K562 (cell line): ENCODE results near the gene CSTF1. TPM values are rescaled to one million over a fixed set of nuclear protein-coding genes. Genes with fewer than 3 reads are reported as not detected.

ENCODE experiments used
- CBFA2T3 ChIP-seq: fragments of 450-650 bp; IDR thresholded peaks from 2 replicates; pipeline ENCODE4 v1.6.1; 2017
- CSDE1 ChIP-seq, 2 experiments: fragments of 450-650 bp; IDR thresholded peaks; 2 replicates each; pipeline ENCODE4 v1.6.1; 2016; ENCODE audit warnings: mild to moderate bottlenecking in 1 of 2
- CXXC5 ChIP-seq: fragments of 250-450 bp; sonication (Bioruptor Pico); IDR thresholded peaks from 2 replicates; pipeline ENCODE4 v1.8.0; 2022; ENCODE audit warnings: inconsistent platforms, mild to moderate bottlenecking, moderate library complexity
- ETV5 ChIP-seq: sonication (generic); formaldehyde crosslinking; IDR thresholded peaks from 2 replicates; pipeline ENCODE4 v1.4.0; 2020; ENCODE audit warnings: low read depth, mild to moderate bottlenecking, missing genetic modification reagents
- MAFK ChIP-seq: IDR thresholded peaks from 2 replicates; pipeline ENCODE4 v1.6.1; 2011; ENCODE audit warnings: low read length, improper control_type of control experiment
- MED1 ChIP-seq: sonication (generic); formaldehyde crosslinking; IDR thresholded peaks from 2 replicates; pipeline ENCODE4 v1.8.1; 2023; ENCODE audit warnings: missing genetic modification reagents, borderline replicate concordance
- MGA ChIP-seq: fragments of 450-650 bp; IDR thresholded peaks from 2 replicates; pipeline ENCODE4 v1.6.1; 2016; ENCODE audit warnings: mild to moderate bottlenecking, moderate library complexity
- PML ChIP-seq: IDR thresholded peaks from 2 replicates; pipeline ENCODE4 v1.6.1; 2012; ENCODE audit warnings: low read length, inconsistent platforms
- RBBP5 ChIP-seq: fragments of 200-600 bp; sonication (generic); IDR thresholded peaks from 2 replicates; pipeline ENCODE4 v1.6.1; 2012; ENCODE audit warnings: borderline replicate concordance, mild to moderate bottlenecking, low read length, control low read depth, inconsistent platforms; ENCODE audit not compliant: insufficient read depth, poor library complexity, severe bottlenecking
- SMAD4 ChIP-seq: fragments of 250-450 bp; sonication (Bioruptor Pico); conservative IDR thresholded peaks from 2 replicates; pipeline ENCODE4 v1.8.0; 2021; ENCODE audit warnings: inconsistent platforms, mild to moderate bottlenecking, moderate library complexity
- ZNF121 ChIP-seq: sonication (generic); formaldehyde crosslinking; conservative IDR thresholded peaks from 2 replicates; pipeline ENCODE4 v1.8.0; 2022; ENCODE audit warnings: missing genetic modification reagents
- ZNF592 ChIP-seq: fragments of 450-650 bp; IDR thresholded peaks from 2 replicates; pipeline ENCODE4 v1.6.1; 2017; ENCODE audit warnings: antibody characterized with exemption, mild to moderate bottlenecking
- polyA plus RNA-seq, 8 experiments: library from polyadenylated mRNA; depleted of rRNA in 4 of 8; stranded (reverse) in 5 of 8; unstranded in 3 of 8; fragments of >200 nt; fragmentation: Nextera tagmentation in 2 of 8; fragmentation: Illumina TruSeq in 1 of 8; extraction: Ambion mirVana in 2 of 8; extraction: Trizol in 1 of 8; gene quantifications; 2 replicates each; pipeline versions ENCODE4 v1.2.1 to v1.2.3, GENCODE V29; 2011 to 2014; ENCODE audit warnings: inconsistent platforms in 1 of 8, missing spikeins in 1 of 8
- total RNA-seq, 7 experiments: library from RNA; depleted of rRNA in 6 of 7; stranded (reverse); fragments of >200 nt in 6 of 7; fragmentation: Illumina TruSeq in 2 of 7; extraction: Trizol in 2 of 7; gene quantifications; 2 replicates each; pipeline versions ENCODE4 v1.2.1 to v1.2.3, GENCODE V29; 2011 to 2021; ENCODE audit warnings: low replicate concordance in 1 of 7

The CSTF1 gene
- total and polyA plus RNA-seq, 9 of the 15 experiments (the other 6 are each of a cell fraction or from before 2014, with no cell fraction given): 30.8 to 110 (median 53.4) TPM

- peak; percentile 47; the same call in 1 of the 2 replicates for TF ChIP-seq ZNF592
- no peak for TF ChIP-seq PML
- peak; percentile 32; the same call in 1 of the 2 replicates for TF ChIP-seq ETV5 (CRISPR knock-in tag)
- 0 out of 2 replicates have a peak, but pooled peaks have one; percentile 27 for TF ChIP-seq MGA
- TF ChIP-seq MAFK: no peak
- 0 out of 2 replicates have a peak, but pooled peaks have one; percentile 14 for TF ChIP-seq CBFA2T3
- no peak for TF ChIP-seq CSDE1 (IDR thresholded peaks at IDR 0.05)
- TF ChIP-seq RBBP5: peak; percentile 28
- TF ChIP-seq ZNF121 (CRISPR knock-in tag): peak; percentile 90
- TF ChIP-seq MED1: no peak
- TF ChIP-seq SMAD4: 0 out of 2 replicates have a peak, but pooled peaks have one; percentile 22
- peak; percentile 30 for TF ChIP-seq CXXC5 (CRISPR knock-in tag)
These were observed 28.7 kb downstream of the CSTF1 start (continued) for GRCh38 chr20:56420940-56421688.
